GM12864 (cell line): ENCODE results near the gene LHPP.

Experiments used
- DNase-seq: peaks from one replicate; pipeline ENCODE4 v3.0.0-alpha.2; 2011; ENCODE audit warnings: low read depth
- H3K4me3 ChIP-seq: 2 replicates; pipeline ENCODE4 v1.5.1; 2011; ENCODE audit warnings: mild to moderate bottlenecking, low read depth, low read length, control low read depth
- TF ChIP-seq, protein P1 (sequence below): IDR thresholded peaks from 2 replicates; pipeline ENCODE4 v1.5.1; 2011; ENCODE audit warnings: low read depth, mild to moderate bottlenecking, moderate library complexity, low read length, control low read depth, inconsistent platforms; ENCODE audit errors: missing control alignments

LHPP gene

DNA sequence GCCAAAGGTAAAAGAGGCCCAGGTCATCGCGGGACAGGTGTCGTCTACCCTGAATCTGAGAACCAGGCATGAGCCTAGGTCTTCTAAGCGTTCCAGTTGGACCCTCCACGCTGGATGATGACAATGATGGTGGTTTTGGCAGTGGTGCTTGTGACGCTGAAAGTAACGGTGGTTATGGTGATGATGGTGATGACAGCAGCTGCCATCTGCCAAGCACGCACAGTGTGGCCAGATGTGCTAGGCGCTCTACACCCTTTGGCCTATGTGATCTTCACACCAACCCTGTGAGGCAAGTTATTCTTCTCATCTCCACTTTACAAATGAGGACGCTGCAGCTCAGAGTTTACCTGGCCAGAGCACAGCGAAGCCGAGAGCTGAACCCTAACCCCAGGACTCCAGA is 188.6 kb downstream of the LHPP start:
- no peak for DNase-seq
- TF ChIP-seq, protein P1, sequence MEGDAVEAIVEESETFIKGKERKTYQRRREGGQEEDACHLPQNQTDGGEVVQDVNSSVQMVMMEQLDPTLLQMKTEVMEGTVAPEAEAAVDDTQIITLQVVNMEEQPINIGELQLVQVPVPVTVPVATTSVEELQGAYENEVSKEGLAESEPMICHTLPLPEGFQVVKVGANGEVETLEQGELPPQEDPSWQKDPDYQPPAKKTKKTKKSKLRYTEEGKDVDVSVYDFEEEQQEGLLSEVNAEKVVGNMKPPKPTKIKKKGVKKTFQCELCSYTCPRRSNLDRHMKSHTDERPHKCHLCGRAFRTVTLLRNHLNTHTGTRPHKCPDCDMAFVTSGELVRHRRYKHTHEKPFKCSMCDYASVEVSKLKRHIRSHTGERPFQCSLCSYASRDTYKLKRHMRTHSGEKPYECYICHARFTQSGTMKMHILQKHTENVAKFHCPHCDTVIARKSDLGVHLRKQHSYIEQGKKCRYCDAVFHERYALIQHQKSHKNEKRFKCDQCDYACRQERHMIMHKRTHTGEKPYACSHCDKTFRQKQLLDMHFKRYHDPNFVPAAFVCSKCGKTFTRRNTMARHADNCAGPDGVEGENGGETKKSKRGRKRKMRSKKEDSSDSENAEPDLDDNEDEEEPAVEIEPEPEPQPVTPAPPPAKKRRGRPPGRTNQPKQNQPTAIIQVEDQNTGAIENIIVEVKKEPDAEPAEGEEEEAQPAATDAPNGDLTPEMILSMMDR, result no peak
- H3K4me3 ChIP-seq, result no peak overlapping the region

DNA sequence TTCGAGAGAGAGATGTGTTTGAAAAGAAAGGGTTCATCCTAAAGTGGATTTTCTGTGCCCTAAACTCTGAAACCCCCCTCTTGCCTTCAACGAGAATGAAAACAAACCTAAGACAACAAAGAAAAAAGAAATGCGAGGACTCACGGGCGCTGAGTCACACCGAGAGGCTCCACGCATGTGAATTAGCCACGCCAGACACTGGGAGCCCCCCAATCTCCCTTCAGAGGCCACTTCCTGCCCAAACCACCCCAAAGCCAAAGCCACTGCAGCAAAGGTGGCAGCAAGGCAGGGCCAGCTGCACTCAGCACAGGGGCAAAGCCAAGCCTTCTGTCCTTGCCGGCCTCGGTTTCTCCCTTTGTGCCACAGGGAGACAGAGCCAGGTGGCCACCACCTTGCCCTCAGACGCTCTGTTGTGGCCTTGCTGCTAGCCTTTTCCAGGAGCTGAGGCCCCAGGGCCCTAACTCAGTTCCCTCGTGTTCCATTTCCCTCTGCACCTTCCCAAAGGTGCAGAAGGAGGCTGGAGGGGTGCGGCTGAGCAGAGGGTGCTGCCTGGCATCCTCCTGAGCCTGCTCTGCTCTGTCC is 189.3 kb downstream of the LHPP start:
- TF ChIP-seq, protein P1, result no peak
- H3K4me3 ChIP-seq, result no peak overlapping the region
- no peak for DNase-seq

DNA sequence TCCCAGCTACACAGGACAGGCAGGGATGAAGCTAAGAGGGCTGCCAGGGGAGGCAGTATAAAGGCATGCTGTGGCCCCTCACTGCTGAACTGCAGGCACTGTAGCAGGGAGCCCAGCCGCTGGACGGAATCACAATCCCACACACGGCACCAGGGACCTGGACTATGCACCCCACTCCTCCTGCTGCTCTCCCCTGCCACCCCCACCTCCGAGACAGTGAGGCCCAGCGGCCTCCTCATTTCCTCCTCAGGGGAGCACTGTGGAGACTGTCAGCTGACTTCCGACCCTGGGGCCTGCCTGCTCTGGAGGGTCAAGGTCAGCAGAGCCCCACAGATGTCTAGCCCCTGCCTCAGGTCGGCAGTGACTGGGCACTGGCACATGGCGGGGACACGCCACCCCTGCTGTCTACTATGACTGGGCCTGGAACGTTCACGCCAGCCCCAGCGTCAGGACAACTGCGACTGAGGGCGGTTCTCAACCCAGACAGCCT is 189.8 kb downstream of the LHPP start:
- no peak for DNase-seq
- TF ChIP-seq, protein P1, result no peak
- no peak overlapping the region for H3K4me3 ChIP-seq

DNA sequence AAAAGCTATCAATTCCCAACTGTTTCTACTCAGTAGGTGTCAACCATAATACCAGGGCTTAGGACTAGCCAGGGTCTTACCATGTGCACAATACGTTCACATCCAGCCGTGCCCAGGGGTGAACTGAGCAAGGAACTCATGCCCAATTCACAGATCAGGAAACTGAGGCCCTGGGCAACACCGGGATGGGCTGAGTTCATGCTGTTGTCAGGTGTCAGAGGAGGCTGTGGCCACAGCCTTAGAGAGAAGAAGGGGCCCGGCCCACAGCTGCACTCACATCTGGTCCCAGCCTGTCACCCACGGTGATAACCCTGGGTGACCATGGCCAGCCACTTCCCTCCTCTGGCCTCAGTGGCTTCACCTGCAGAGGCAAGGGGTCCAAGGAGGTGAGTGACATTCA is 190.6 kb downstream of the LHPP start:
- H3K4me3 ChIP-seq, result no peak overlapping the region
- TF ChIP-seq, protein P1, result no peak
- DNase-seq, result no peak

DNA sequence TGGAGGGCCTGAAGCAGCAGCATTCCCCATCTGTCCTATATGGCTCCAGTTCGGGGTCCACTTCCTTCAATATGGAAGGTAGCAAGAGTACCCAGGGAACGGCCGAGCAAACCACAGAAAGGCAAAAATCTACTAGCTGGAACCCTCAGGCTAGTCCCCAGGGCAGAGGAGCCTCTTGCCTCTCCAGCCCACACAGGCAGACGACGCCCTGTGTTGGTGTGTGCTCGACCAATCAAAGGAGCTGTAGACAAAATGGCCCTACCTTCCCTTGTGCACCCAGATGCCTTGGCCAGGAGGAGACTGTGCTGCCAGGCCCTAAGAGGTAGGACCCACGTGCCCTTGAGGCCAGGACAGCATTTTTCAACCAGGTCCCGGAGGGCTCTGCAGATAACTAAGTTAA is 191.1 kb downstream of the LHPP start:
- no peak for DNase-seq
- TF ChIP-seq, protein P1, result no peak
- no peak overlapping the region for H3K4me3 ChIP-seq

DNA sequence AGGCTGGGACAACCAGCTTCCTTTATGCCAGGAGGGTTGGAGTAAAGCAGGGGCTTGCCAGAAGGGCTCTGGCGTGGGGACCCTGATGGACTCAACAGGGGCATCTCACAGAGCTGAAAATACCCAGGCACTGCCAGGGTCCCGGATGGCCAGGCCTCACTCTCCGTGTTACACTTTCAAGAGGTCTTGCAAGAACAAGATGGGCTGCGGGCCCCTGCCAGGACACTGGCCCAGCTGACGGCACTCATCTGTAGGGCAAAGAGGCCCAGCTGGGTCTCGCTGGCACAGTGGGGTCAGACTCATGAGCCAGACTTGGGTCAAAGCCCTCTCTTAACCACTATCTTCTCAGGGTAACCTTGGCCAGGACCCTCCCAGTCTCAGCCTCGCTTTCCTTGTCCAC is 191.7 kb downstream of the LHPP start:
- no peak overlapping the region for H3K4me3 ChIP-seq
- DNase-seq, result no peak
- TF ChIP-seq, protein P1, result no peak
